Parathyroid adenoma (tissue), 2 donors: Measurements from ENCODE around the gene PTPN3.
"Not testable (repeated sequence)": the region's sequence is repeated elsewhere in the genome, so short reads cannot be mapped to it uniquely, and the experiment has no call there.

Experiments used
- H2AFZ ChIP-seq: fragments of 300-600 bp; sonication (generic); one replicate; pipeline ENCODE4 v1.7.0; 2017; ENCODE audit warnings: antibody characterized with exemption, mild to moderate bottlenecking
- H3K27ac ChIP-seq: fragments of 300-600 bp; sonication (generic); one replicate; pipeline ENCODE4 v1.7.0; 2017
- H3K27me3 ChIP-seq: fragments of 300-600 bp; sonication (generic); one replicate; pipeline ENCODE4 v1.7.0; 2017; ENCODE audit warnings: low read length; ENCODE audit not compliant: control insufficient read depth, insufficient read depth
- H3K36me3 ChIP-seq: fragments of 300-600 bp; sonication (generic); one replicate; pipeline ENCODE4 v1.7.0; 2017; ENCODE audit warnings: low read length; ENCODE audit not compliant: control insufficient read depth, insufficient read depth
- H3K4me1 ChIP-seq: fragments of 300-600 bp; sonication (generic); one replicate; pipeline ENCODE4 v1.7.0; 2017; ENCODE audit warnings: control low read depth
- H3K4me2 ChIP-seq: fragments of 300-600 bp; sonication (generic); one replicate; pipeline ENCODE4 v1.7.0; 2017; ENCODE audit warnings: low read length
- H3K4me3 ChIP-seq: fragments of 300-600 bp; sonication (generic); one replicate; pipeline ENCODE4 v1.7.0; 2017; ENCODE audit warnings: low read depth, low read length
- H3K79me2 ChIP-seq: fragments of 300-600 bp; sonication (generic); one replicate; pipeline ENCODE4 v1.7.0; 2017; ENCODE audit warnings: control low read depth
- H3K9ac ChIP-seq: fragments of 300-600 bp; sonication (generic); one replicate; pipeline ENCODE4 v1.7.0; 2017; ENCODE audit warnings: mild to moderate bottlenecking
- H3K9me3 ChIP-seq: fragments of 300-600 bp; sonication (generic); one replicate; pipeline ENCODE4 v1.7.0; 2017; ENCODE audit warnings: low read length; ENCODE audit not compliant: control insufficient read depth
- TF ChIP-seq, protein P1 (sequence below): fragments of 300-600 bp; sonication (generic); IDR thresholded peaks from one replicate; pipeline ENCODE4 v1.7.0; 2017; ENCODE audit warnings: antibody characterized with exemption, mild to moderate bottlenecking
- donor health status: primary hyperparathyroidism.

PTPN3 gene

DNA sequence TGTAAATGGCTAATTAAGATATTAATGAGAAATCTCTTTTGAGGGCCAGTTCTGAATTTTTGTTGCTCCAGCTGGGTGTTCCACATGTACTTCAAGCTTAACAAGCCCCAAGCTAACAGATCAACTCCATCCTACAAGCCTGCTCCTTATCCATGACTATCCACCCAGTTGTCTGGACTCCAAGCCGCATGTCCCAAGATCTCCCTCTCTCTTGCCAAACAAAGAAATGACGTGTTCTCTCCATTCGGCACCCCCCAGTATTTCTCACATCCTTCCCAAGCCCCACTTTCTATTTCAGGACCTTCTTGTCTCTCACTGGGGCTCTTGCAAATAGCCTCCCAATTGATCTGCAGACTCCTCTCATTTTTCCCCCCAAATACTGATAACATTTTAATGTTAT lies 15.8 kb upstream of the PTPN3 start:
- Histone ChIP-seq H3K79me2 (no peaks in the 10 kb centered on the region), H3K27ac (no peak overlapping the region), H3K27me3 (no peaks in the 10 kb centered on the region), H3K4me1 (no peaks in the 10 kb centered on the region), H3K36me3 (no peaks in the 10 kb centered on the region), H3K9ac (no peak overlapping the region), H3K4me2 (no peak overlapping the region), H3K9me3 (no peaks in the 10 kb centered on the region), H2AFZ (no peak overlapping the region), H3K4me3 (no peak overlapping the region)
- TF ChIP-seq, protein P1, sequence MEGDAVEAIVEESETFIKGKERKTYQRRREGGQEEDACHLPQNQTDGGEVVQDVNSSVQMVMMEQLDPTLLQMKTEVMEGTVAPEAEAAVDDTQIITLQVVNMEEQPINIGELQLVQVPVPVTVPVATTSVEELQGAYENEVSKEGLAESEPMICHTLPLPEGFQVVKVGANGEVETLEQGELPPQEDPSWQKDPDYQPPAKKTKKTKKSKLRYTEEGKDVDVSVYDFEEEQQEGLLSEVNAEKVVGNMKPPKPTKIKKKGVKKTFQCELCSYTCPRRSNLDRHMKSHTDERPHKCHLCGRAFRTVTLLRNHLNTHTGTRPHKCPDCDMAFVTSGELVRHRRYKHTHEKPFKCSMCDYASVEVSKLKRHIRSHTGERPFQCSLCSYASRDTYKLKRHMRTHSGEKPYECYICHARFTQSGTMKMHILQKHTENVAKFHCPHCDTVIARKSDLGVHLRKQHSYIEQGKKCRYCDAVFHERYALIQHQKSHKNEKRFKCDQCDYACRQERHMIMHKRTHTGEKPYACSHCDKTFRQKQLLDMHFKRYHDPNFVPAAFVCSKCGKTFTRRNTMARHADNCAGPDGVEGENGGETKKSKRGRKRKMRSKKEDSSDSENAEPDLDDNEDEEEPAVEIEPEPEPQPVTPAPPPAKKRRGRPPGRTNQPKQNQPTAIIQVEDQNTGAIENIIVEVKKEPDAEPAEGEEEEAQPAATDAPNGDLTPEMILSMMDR: no peak

DNA sequence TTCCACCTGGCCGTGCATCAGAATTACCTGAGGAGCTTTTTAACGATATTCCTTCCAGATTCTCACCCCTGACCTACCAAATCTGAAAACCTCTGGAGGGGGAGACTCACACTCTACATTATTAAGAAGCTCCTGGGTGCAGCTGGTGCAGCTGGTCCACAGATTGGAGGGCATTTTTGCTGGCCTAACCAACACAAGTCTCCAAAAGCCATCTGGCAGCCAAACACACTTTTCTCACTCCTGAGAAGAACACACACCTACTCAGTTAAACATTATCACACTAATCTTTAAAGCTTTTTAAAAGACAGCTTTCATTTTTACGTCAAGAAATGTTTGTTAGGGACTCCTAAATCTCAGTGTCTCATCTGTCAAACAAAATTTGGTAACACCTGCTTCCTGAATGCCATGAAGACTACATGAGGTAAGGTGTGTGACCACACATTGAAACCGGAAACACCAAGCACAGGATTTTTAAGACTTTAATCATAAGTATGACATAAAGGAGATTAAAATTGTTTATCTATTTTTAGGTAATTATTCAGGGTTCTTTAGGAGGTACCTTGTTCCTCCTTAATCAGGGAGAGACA lies 14.2 kb upstream of the PTPN3 start:
- H3K9me3 ChIP-seq: no peaks in the 10 kb centered on the region
- H2AFZ ChIP-seq: no peak overlapping the region
- H3K27me3 ChIP-seq: no peaks in the 10 kb centered on the region
- H3K27ac ChIP-seq: no peak overlapping the region
- no peaks in the 10 kb centered on the region for H3K4me1 ChIP-seq
- H3K79me2 ChIP-seq: no peaks in the 10 kb centered on the region
- H3K4me3 ChIP-seq: no peak overlapping the region
- TF ChIP-seq, protein P1: no peak
- no peak overlapping the region for H3K4me2 ChIP-seq
- H3K36me3 ChIP-seq: no peaks in the 10 kb centered on the region
- no peak overlapping the region for H3K9ac ChIP-seq

DNA sequence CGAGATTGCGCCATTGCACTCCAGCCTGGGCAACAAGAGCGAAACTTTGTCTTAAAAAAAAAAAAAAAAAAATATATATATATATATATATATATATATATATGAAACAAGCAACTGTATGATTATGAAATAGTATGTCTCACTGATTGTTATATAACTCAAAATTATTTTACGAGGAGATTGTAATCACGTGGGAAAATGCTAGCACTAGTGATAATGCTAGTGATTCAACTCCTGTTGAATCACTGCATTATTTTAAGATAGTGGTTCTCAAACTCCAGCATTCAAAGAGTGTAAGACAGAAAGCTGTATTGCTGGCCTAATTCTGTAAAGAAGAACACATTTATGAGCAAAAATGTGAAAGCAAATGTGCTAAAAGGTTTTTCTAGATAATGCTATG lies 12.4 kb upstream of the PTPN3 start:
- Histone ChIP-seq H3K27ac (no peak overlapping the region), H3K27me3 (no peaks in the 10 kb centered on the region), H3K9ac (no peak overlapping the region), H2AFZ (no peak overlapping the region), H3K4me3 (no peak overlapping the region), H3K36me3 (no peaks in the 10 kb centered on the region), H3K4me1 (no peaks in the 10 kb centered on the region), H3K4me2 (no peak overlapping the region), H3K79me2 (no peaks in the 10 kb centered on the region), H3K9me3 (no peaks in the 10 kb centered on the region)
- TF ChIP-seq, protein P1: no peak

DNA sequence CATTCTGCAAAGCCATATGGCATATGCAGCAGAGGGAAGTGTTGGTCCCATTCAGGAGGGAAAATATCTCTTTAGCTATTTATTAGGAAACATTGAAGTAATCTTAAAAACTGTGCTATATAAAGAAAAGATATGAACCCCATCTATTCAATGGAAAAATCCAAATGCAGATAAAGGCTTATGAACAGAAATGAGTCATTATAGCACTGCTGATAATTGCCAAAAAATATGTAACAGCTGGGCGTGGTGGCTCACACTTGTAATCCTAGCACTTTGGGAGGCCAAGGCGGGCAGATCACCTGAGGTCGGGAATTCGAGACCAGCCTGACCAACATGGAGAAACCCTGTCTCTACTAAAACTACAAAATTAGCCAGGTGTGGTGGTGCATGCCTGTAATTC lies 11.9 kb upstream of the PTPN3 start:
- H3K4me1 ChIP-seq, H3K79me2 ChIP-seq: not testable (repeated sequence)

DNA sequence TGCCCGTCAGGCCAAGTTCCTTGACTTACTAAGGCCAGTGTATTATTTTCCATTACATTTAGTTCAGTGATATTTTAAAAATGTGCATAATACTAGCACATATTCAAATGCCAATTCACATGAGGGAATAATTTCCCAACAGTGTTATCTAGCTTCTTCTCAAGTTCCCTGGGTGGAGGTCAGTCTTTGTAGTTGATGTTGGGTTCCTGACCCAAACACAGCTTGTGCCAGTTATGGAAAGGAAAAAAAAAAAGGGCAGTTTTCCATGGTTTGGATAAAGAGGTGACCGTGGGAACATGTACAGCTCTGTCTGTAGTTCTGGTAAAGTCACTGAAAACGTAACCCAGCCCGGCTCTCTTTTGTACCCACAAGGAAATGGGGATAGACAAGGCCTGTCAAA lies 11.5 kb upstream of the PTPN3 start:
- H3K4me3 ChIP-seq: no peak overlapping the region

More for the DNA sequence above, 11.9 kb upstream of the PTPN3 start:
- H2AFZ ChIP-seq, H3K9me3 ChIP-seq, H3K27me3 ChIP-seq, H3K36me3 ChIP-seq, H3K4me3 ChIP-seq, H3K9ac ChIP-seq, H3K4me2 ChIP-seq, H3K27ac ChIP-seq: not testable (repeated sequence)

More for the DNA sequence above, 11.5 kb upstream of the PTPN3 start:
- no peaks in the 10 kb centered on the region for H3K27me3 ChIP-seq
- H3K4me2 ChIP-seq: no peak overlapping the region
- no peaks in the 10 kb centered on the region for H3K36me3 ChIP-seq
- no peaks in the 10 kb centered on the region for H3K79me2 ChIP-seq
- no peaks in the 10 kb centered on the region for H3K9me3 ChIP-seq
- no peak overlapping the region for H2AFZ ChIP-seq
- no peaks in the 10 kb centered on the region for H3K4me1 ChIP-seq
- TF ChIP-seq, protein P1: no peak
- no peak overlapping the region for H3K9ac ChIP-seq
- no peak overlapping the region for H3K27ac ChIP-seq
